B cell (primary cell): Measurements from ENCODE around the gene TRIM28. TPM values are rescaled to one million over a fixed set of nuclear protein-coding genes. Genes with fewer than 3 reads are reported as not detected.
A peak's percentile ranks its signal among the peaks of the same experiment; 100 is the strongest.
"Not testable (repeated sequence)": the region's sequence is repeated elsewhere in the genome, so short reads cannot be mapped to it uniquely, and the experiment has no call there.

Experiments
- ATAC-seq: fragments of 200-7000 bp; cut with Tn5 transposase; one replicate; pipeline ENCODE4 v1.10.0; 2021; ENCODE audit warnings: low read depth, mild to moderate bottlenecking, moderate number of reproducible peaks, moderate library complexity
- CTCF ChIA-PET: fragments of 350-600 bp; sonication (Branson Sonifier 250); formaldehyde crosslinking; loops from one replicate; lab custom pipeline; 2021; ENCODE audit warnings: antibody characterized with exemption, inconsistent platforms; lab: Charles Lee
- POLR2A ChIA-PET: fragments of 350-600 bp; sonication (Branson Sonifier 250); formaldehyde crosslinking; loops from one replicate; lab custom pipeline; 2021; ENCODE audit warnings: antibody characterized with exemption; lab: Charles Lee
- DNase-seq: peaks from one replicate; pipeline ENCODE4 v3.0.0; 2013
- H2AFZ ChIP-seq: 2 replicates; pipeline ENCODE4 v1.6.1; 2012; ENCODE audit warnings: mild to moderate bottlenecking, low read depth, low read length; ENCODE audit not compliant: insufficient read depth, poor library complexity, severe bottlenecking
- H3K27ac ChIP-seq, 2 donors: 1 replicate in 1 of 2; 2 replicates in 1 of 2; pipeline ENCODE4 v1.5.1; 2012 to 2013; ENCODE audit warnings: low read length in 2 of 2, mild to moderate bottlenecking in 2 of 2, moderate library complexity in 1 of 2
- H3K27me3 ChIP-seq, 4 experiments: fragments of 200-600 bp in 1 of 4; sonication (generic) in 1 of 4; replicated peaks in 1 of 4; 1 replicate in 2 of 4; 2 replicates in 2 of 4; pipeline versions ENCODE4 v1.6.1 to v1.7.0; 2013 to 2016; ENCODE audit warnings: low read length in 3 of 4, mild to moderate bottlenecking in 2 of 4, mixed read lengths in 1 of 4, moderate library complexity in 1 of 4; ENCODE audit not compliant: insufficient read depth in 4 of 4, control insufficient read depth in 3 of 4; ENCODE audit errors: control extremely low read depth in 1 of 4
- H3K36me3 ChIP-seq, 2 experiments: replicated peaks in 1 of 2; 1 replicate in 1 of 2; 2 replicates in 1 of 2; pipeline versions ENCODE4 v1.6.1 to v1.7.1; 2013; ENCODE audit warnings: low read length in 1 of 2; ENCODE audit not compliant: insufficient read depth in 2 of 2, control insufficient read depth in 1 of 2; ENCODE audit errors: control extremely low read depth in 1 of 2, extremely low read depth in 1 of 2
- H3K4me1 ChIP-seq, 2 donors: fragments of 200-600 bp in 1 of 2; sonication (generic) in 1 of 2; 1 replicate in 1 of 2; 2 replicates in 1 of 2; pipeline versions ENCODE4 v1.5.1 to v1.6.1; 2013 to 2017; ENCODE audit warnings: low read length in 2 of 2; ENCODE audit not compliant: control insufficient read depth in 2 of 2, insufficient read depth in 2 of 2
- H3K4me2 ChIP-seq: replicated peaks from 2 replicates; pipeline ENCODE3; 2012; ENCODE audit warnings: mild to moderate bottlenecking, low read depth, low read length; ENCODE audit not compliant: poor library complexity, severe bottlenecking
- H3K4me3 ChIP-seq, 5 experiments: fragments of 200-600 bp in 1 of 5; sonication (generic) in 1 of 5; 1 replicate in 3 of 5; 2 replicates in 2 of 5; pipeline versions ENCODE4 v1.5.1 to v1.7.0; 2011 to 2016; ENCODE audit warnings: low read length in 4 of 5, mild to moderate bottlenecking in 4 of 5, low read depth in 2 of 5, control low read depth in 1 of 5, moderate library complexity in 1 of 5; ENCODE audit not compliant: insufficient read depth in 1 of 5; ENCODE audit errors: control extremely low read depth in 1 of 5, extremely low read depth in 1 of 5
- H3K79me2 ChIP-seq: fragments of 200-600 bp; sonication (generic); one replicate; pipeline ENCODE4 v1.6.0; 2016; ENCODE audit warnings: low read length; ENCODE audit not compliant: control insufficient read depth, insufficient read depth
- H3K9ac ChIP-seq: fragments of 200-600 bp; sonication (generic); 2 replicates; pipeline ENCODE4 v1.6.1; 2017; ENCODE audit warnings: mild to moderate bottlenecking, low read length, moderate library complexity
- H3K9me3 ChIP-seq, 3 donors: one replicate each; pipeline versions ENCODE4 v1.6.1 to v1.7.1; 2013; ENCODE audit warnings: low read length in 2 of 3; ENCODE audit not compliant: control insufficient read depth in 2 of 3, insufficient read depth in 1 of 3; ENCODE audit errors: control extremely low read depth in 1 of 3
- H4K20me1 ChIP-seq: 2 replicates; pipeline ENCODE4 v1.6.0; 2012; ENCODE audit warnings: mild to moderate bottlenecking, low read length; ENCODE audit not compliant: insufficient read depth, control insufficient read depth, poor library complexity, severe bottlenecking
- H3K27ac Mint-ChIP-seq: one replicate; pipeline ENCODE4 v1.8.0; 2021; ENCODE audit warnings: mixed read lengths
- H3K27me3 Mint-ChIP-seq: one replicate; pipeline ENCODE4 v1.8.0; 2021; ENCODE audit warnings: mixed read lengths
- H3K4me1 Mint-ChIP-seq: one replicate; pipeline ENCODE4 v1.8.0; 2021; ENCODE audit warnings: mixed read lengths
- H3K4me3 Mint-ChIP-seq: one replicate; pipeline ENCODE4 v1.8.0; 2021; ENCODE audit warnings: mixed read lengths
- H3K9me3 Mint-ChIP-seq: one replicate; pipeline ENCODE4 v1.8.0; 2022; ENCODE audit warnings: mixed read lengths; ENCODE audit not compliant: insufficient read depth
- CTCF ChIP-seq: fragments of 200-600 bp; IDR thresholded peaks from one replicate; pipeline ENCODE4 v1.8.0; 2022; ENCODE audit warnings: antibody characterized with exemption, mild to moderate bottlenecking
- EZH2 ChIP-seq: IDR thresholded peaks from 2 replicates; pipeline ENCODE4 v1.6.1; 2012; ENCODE audit warnings: borderline replicate concordance, low read depth, mild to moderate bottlenecking, moderate library complexity, low read length; ENCODE audit not compliant: insufficient read depth, poor library complexity, severe bottlenecking
- WGBS: methylation state at CpG from one replicate; pipeline ENCODE4 v1.1.5; 2013; ENCODE audit warnings: missing lambda C conversion rate; ENCODE audit not compliant: insufficient coverage; 5-methylcytosine and 5-hydroxymethylcytosine counted together
- intact Hi-C: fragments of 100-400 bp; cut with micrococcal nuclease; formaldehyde crosslinking; loops from one replicate; pipeline ENCODE4 v1.10.0; 2022
- polyA plus RNA-seq: library from polyadenylated mRNA; depleted of rRNA; stranded (reverse); fragments of >200 nt; gene quantifications from 2 replicates; pipeline ENCODE4 v1.2.3, GENCODE V29; 2012
- total RNA-seq, 2 donors: library from RNA; stranded (reverse); fragments of 120-200 nt in 1 of 2; gene quantifications; 1 replicate in 1 of 2; 2 replicates in 1 of 2; pipeline versions ENCODE4 v1.2.3 to v1.2.4, GENCODE V29; 2013 to 2022

Gene TRIM28
- total and polyA plus RNA-seq, 2 donors (not counting 1 experiment from before 2014, with no cell fraction given): 370 to 569 TPM

- peak overlapping the region; percentile 97 to 99 for H3K27ac ChIP-seq
- H3K27ac Mint-ChIP-seq: peak overlapping the region; percentile 95
- ATAC-seq: peak; percentile 39
- H3K4me3 ChIP-seq: peak overlapping the region; percentile 35 to 99 (median 79)
- peaks cover 0 to 11% (median 0%) of the 10 kb centered on the region in 3 donors for H3K9me3 ChIP-seq
- intact Hi-C loops: no loop called here
- peak overlapping the region; percentile 79 for H2AFZ ChIP-seq
- peak; percentile 93 for DNase-seq
- H3K4me2 ChIP-seq: peak overlapping the region; percentile 87
- H3K9ac ChIP-seq: peak overlapping the region; percentile 96
- no peaks in the 10 kb centered on the region for H3K27me3 Mint-ChIP-seq
- H4K20me1 ChIP-seq: no peaks in the 10 kb centered on the region
- ChIA-PET POLR2A (interaction anchor here (0.5 to 2.3 kb wide), 10 partner anchors 13 to 481 kb away, joined by 3 to 15 read pairs (median 4); partner anchors contain the start of genes CHMP2A and ZBTB45), CTCF (interaction anchor here (1.0 to 2.5 kb wide), 3 partner anchors 20 to 62 kb away, joined by 3 to 23 read pairs (median 7); partner anchors contain the start of gene ZBTB45)
- H3K4me1 Mint-ChIP-seq: peaks cover 55% of the 10 kb centered on the region
- H3K4me1 ChIP-seq: peaks cover 31 to 46% of the 10 kb centered on the region in 2 donors
- TF ChIP-seq EZH2 (no peak), CTCF (no peak)
- peaks cover 16% of the 10 kb centered on the region for H3K79me2 ChIP-seq
- no peaks in the 10 kb centered on the region for H3K9me3 Mint-ChIP-seq
- H3K27me3 ChIP-seq: no peaks in the 10 kb centered on the region
- peaks cover 0 to 7% of the 10 kb centered on the region in 2 experiments for H3K36me3 ChIP-seq
- under 1% methylated on average over 63 of the region's 66 CpGs for WGBS
- H3K4me3 Mint-ChIP-seq: peak overlapping the region; percentile 90
Observed at GRCh38 chr19:58575183-58576041, 31.5 kb downstream of the TRIM28 start.

- H3K27me3 ChIP-seq, H3K4me3 ChIP-seq, H3K27ac Mint-ChIP-seq, H3K36me3 ChIP-seq, H4K20me1 ChIP-seq, H3K79me2 ChIP-seq, H3K27me3 Mint-ChIP-seq, H3K4me2 ChIP-seq, H3K9ac ChIP-seq, H3K9me3 Mint-ChIP-seq, ATAC-seq, intact Hi-C loops, H2AFZ ChIP-seq, DNase-seq, H3K27ac ChIP-seq: not testable (repeated sequence)
- CTCF ChIA-PET: interaction anchor here (2.5 to 4.9 kb wide), 2 partner anchors 57 to 58 kb away, joined by 23 to 72 read pairs; partner anchors contain the start of gene ZBTB45
- peaks cover 0 to 11% (median 0%) of the 10 kb centered on the region in 3 donors for H3K9me3 ChIP-seq
- WGBS: no CpG with 5 or more reads among the region's 2 CpGs
- H3K4me3 Mint-ChIP-seq: peak overlapping the region; percentile 10
- POLR2A ChIA-PET: interaction anchor here (0.8 to 1.2 kb wide), 2 partner anchors 34 to 58 kb away, joined by 4 read pairs; partner anchors contain the start of genes TRIM28 and ZBTB45
- peaks cover 53% of the 10 kb centered on the region for H3K4me1 Mint-ChIP-seq
- peaks cover 22 to 39% of the 10 kb centered on the region in 2 donors for H3K4me1 ChIP-seq
Observed at GRCh38 chr19:58577581-58577980, 33.7 kb downstream of the TRIM28 start.
